Suprapubic skin (tissue), 4 donors: ENCODE data around the gene SLC6A11.

Experiments
- POLR2A ChIP-seq, 2 donors: fragments of 450-650 bp; IDR thresholded peaks; one replicate each; pipeline ENCODE4 v1.6.1; 2017; ENCODE audit warnings: antibody characterized with exemption in 2 of 2, mild to moderate bottlenecking in 2 of 2, moderate library complexity in 2 of 2
- POLR2AphosphoS5 ChIP-seq, 3 donors: sonication (generic); formaldehyde crosslinking; IDR thresholded peaks; one replicate each; pipeline ENCODE4 v1.6.1; 2017; ENCODE audit warnings: antibody characterized with exemption in 3 of 3
- TF ChIP-seq, protein P1 (sequence below), 2 donors: fragments of 200-600 bp in 1 of 2; fragments of 450-650 bp in 1 of 2; sonication (generic) in 1 of 2; IDR thresholded peaks; one replicate each; pipeline ENCODE4 v1.5.1; 2016 to 2019; ENCODE audit warnings: antibody characterized with exemption in 2 of 2, mild to moderate bottlenecking in 1 of 2, moderate library complexity in 1 of 2

DNA sequence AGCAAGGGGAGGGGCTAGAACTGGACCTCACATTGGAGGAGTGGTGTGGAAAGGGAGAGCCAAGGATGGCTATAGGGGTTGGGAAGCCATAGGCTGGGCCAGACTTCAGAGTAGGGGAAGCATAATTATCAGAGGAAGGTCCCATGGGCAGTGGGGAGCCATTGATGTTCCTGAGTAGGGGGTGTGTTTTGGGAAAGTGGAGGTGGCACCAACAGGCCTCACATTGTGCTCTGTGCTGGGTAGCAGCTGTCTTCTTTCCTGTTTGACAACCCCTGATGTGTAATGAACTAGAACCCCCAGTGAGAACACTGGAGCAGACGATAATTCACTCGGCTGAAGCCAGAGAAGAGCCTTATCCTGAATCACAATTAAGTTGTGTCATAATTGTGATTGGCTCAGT, 41.2 kb downstream of the SLC6A11 start:
- TF ChIP-seq, protein P1, sequence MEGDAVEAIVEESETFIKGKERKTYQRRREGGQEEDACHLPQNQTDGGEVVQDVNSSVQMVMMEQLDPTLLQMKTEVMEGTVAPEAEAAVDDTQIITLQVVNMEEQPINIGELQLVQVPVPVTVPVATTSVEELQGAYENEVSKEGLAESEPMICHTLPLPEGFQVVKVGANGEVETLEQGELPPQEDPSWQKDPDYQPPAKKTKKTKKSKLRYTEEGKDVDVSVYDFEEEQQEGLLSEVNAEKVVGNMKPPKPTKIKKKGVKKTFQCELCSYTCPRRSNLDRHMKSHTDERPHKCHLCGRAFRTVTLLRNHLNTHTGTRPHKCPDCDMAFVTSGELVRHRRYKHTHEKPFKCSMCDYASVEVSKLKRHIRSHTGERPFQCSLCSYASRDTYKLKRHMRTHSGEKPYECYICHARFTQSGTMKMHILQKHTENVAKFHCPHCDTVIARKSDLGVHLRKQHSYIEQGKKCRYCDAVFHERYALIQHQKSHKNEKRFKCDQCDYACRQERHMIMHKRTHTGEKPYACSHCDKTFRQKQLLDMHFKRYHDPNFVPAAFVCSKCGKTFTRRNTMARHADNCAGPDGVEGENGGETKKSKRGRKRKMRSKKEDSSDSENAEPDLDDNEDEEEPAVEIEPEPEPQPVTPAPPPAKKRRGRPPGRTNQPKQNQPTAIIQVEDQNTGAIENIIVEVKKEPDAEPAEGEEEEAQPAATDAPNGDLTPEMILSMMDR (IDR thresholded peaks at IDR 0.05) = no peak
- TF ChIP-seq POLR2A (IDR thresholded peaks at IDR 0.05) (no peak), POLR2AphosphoS5 (IDR thresholded peaks at IDR 0.05) (no peak)
